ENCODE measurements around the gene TNFRSF19. TPM values are rescaled to one million over a fixed set of nuclear protein-coding genes. Genes with fewer than 3 reads are reported as not detected.

The TNFRSF19 gene
- total RNA-seq, 1 donor from 2014 or later, result 0.85 TPM

DNA sequence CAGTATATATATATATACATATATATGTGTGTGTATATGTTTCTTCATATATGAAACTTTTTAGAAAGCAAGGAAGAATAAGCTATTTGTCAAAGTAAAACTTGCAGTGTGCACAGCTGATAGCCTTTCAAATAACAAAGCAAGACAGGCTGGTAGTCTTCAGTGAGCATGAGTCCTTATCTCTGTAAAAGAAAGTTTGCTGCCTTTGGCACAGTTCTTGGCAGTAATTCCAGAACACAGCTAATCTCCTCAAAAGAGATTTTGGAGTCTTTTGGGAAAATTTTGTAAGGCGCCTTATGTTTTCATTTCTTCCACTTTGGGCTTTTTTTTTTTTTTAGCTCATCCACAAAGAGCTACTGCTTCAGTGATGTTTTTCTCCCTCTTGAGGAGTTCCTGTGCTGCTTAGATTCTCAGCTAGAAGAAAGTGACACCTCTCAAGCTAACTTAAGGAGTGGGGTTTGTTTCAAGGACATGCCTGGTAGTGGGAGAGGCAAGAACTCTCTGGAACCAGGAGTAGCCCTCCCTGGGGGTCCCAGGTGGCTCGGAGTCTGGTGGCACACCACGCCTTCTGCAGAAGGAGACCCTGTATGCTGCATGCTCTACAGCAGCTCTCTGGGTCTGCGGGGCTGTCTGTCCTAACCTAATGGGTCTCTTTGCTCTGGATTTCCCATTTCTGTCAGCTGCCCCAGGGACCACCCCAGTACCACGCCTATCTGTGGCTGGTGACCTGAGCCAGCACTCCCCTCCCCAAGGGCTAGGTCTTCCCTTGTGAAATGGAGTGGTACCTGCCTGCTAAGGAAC, 58.8 kb downstream of the TNFRSF19 start:
- H3K36me3 ChIP-seq, result no peaks in the 10 kb centered on the region
- intact Hi-C loops (cut with DNase I), result no loop called here
- no peaks in the 10 kb centered on the region for H3K9me3 ChIP-seq
- DNase-seq (ENCODE audit: low spot score in 2 of 2), result no peak
- no peak overlapping the region for H3K27ac ChIP-seq
- no peak for TF ChIP-seq CTCF (IDR thresholded peaks at IDR 0.05)
- no peaks in the 10 kb centered on the region for H3K27me3 ChIP-seq
- no peak overlapping the region for H3K4me3 ChIP-seq
- no peaks in the 10 kb centered on the region for H3K4me1 ChIP-seq

DNA sequence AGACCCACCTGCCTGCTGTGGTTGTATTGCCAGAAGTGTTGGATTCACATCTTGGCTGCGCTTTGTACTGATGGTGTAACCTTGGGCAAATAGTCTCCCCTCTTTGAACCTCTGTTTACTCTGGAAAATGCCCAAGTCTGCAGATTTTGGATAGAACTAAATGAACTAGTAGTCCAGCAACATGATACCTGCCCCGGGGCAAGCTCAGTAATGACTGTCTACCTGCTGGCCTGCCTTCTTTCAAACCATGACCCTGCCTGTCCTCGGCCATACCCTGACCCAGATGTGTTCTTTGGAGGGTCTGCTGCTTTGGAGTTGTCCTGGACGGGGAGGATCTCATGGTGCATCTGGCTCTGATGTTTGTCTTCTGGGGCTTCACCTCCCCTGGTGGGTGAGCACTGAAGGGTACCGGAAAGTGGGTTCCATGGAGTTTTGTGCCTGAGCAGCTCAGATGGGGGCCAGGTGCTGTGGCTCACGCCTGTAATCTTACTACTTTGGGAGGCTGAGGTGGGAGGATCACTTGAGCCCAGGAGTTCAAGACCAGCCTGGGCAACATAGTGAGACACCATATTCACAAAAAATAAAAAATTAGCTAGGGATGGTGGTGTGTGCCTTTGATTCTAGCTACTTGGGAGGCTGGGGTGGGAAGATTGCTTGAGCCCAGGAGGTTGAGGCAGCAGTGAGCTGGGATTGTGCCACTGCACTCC, 59.5 kb downstream of the TNFRSF19 start:
- no peaks in the 10 kb centered on the region for H3K9me3 ChIP-seq
- H3K27me3 ChIP-seq, result no peaks in the 10 kb centered on the region
- H3K27ac ChIP-seq, result no peak overlapping the region
- TF ChIP-seq CTCF (IDR thresholded peaks at IDR 0.05), result no peak
- no peak for DNase-seq (ENCODE audit: low spot score in 2 of 2)
- H3K4me1 ChIP-seq, result no peaks in the 10 kb centered on the region
- no peak overlapping the region for H3K4me3 ChIP-seq
- H3K36me3 ChIP-seq, result no peaks in the 10 kb centered on the region
- intact Hi-C loops (cut with DNase I), result no loop called here

DNA sequence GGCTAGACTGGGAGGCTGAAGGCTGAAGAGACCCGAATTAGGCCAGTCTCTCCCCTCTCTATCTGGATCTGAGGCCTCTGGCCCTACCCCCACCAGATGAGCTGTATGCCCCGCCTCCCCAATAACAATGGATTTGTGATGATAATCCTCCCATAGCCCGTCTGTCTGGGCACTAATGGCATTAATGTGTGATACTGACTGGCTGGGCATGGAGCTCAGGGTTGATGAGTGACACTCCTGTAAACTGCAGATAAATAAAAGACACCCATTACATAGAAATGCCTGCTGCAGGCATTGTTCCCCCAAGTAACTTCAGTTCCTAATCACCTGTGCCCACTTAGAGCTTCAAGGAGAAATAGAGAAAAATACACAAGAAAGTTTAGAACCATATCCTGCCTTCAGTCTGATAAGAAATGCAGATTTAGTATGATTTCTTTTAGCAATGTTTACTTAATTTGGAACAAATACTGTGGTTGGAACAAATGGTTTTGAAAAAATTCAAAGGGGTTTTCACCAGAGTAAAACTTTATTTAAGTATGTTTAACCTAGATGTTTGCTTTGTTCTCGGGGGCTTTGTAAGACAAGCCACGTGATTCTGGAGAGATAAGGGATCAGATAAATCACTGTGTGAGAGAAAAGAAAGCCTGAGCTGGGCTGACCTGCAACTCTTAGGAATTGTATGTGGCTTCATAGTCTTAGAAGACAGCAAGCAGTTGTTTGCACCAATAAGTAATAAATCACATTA, 60.3 kb downstream of the TNFRSF19 start:
- no peak for TF ChIP-seq CTCF (IDR thresholded peaks at IDR 0.05)
- Histone ChIP-seq H3K4me3 (no peak overlapping the region), H3K27ac (no peak overlapping the region), H3K36me3 (no peaks in the 10 kb centered on the region), H3K27me3 (no peaks in the 10 kb centered on the region), H3K9me3 (no peaks in the 10 kb centered on the region), H3K4me1 (no peaks in the 10 kb centered on the region)
- intact Hi-C loops (cut with DNase I), result no loop called here
- DNase-seq (ENCODE audit: low spot score in 2 of 2), result no peak

DNA sequence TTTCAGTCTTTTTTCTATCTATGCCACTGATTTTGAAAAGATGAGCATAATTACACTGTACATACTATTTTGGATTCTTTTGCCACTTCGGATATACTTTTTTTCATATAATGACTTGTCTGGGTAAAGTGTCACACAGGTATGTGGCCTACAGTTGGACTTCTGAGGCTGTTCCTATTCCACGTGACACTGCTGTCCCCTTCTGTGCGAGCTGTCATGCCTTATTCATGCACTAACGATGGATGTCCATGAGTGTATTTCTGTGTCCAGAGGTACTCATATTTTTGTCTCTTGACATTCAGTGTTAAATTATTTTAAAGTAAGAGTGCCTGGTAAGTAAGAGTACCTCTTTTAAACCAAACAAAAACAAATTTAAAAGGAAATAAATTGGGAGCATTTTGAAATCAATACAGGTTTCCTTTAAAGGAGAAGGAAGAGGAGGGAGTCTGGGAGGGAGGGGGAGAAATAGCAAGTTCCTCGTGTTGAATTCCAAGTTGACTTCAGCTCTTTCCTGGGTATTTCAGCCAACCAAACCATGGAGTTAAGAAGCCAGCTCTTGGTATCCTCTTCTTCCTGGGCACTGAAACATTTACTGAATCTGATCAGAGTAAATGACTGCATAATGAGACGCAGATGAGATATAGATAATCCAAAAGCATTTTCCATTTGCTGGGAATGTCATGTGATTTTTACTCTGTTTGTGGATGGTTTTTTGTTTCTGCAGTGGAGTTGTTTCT, 61.3 kb downstream of the TNFRSF19 start:
- Histone ChIP-seq H3K36me3 (no peaks in the 10 kb centered on the region), H3K27me3 (no peaks in the 10 kb centered on the region), H3K27ac (no peak overlapping the region), H3K4me1 (no peaks in the 10 kb centered on the region), H3K9me3 (no peaks in the 10 kb centered on the region), H3K4me3 (no peak overlapping the region)
- no peak for DNase-seq (ENCODE audit: low spot score in 2 of 2)
- intact Hi-C loops (cut with DNase I), result no loop called here
- no peak for TF ChIP-seq CTCF (IDR thresholded peaks at IDR 0.05)

GRCh38 chr13:23632048-23632582, 61.9 kb downstream of the TNFRSF19 start:
- Histone ChIP-seq H3K27ac (no peak overlapping the region), H3K4me1 (no peaks in the 10 kb centered on the region), H3K27me3 (no peaks in the 10 kb centered on the region), H3K36me3 (no peaks in the 10 kb centered on the region), H3K4me3 (no peak overlapping the region), H3K9me3 (no peaks in the 10 kb centered on the region)
- no peak for TF ChIP-seq CTCF (IDR thresholded peaks at IDR 0.05)
- DNase-seq (ENCODE audit: low spot score in 2 of 2), result no peak
- intact Hi-C loops (cut with DNase I), result no loop called here
